DND-41 (cell line): ENCODE data around the gene PRTG.

Source experiments
- EZH2 ChIP-seq: IDR thresholded peaks from 3 replicates; pipeline ENCODE4 v1.6.1; 2012; ENCODE audit warnings: borderline replicate concordance, low read depth, mild to moderate bottlenecking, moderate library complexity, low read length, inconsistent platforms; ENCODE audit not compliant: severe bottlenecking
- TF ChIP-seq, protein P1 (sequence below): IDR thresholded peaks from 2 replicates; pipeline ENCODE4 v1.5.1; 2012; ENCODE audit warnings: borderline replicate concordance, low read length, moderate library complexity, mild to moderate bottlenecking; ENCODE audit not compliant: poor library complexity, severe bottlenecking; ENCODE audit errors: extremely low read depth

DNA sequence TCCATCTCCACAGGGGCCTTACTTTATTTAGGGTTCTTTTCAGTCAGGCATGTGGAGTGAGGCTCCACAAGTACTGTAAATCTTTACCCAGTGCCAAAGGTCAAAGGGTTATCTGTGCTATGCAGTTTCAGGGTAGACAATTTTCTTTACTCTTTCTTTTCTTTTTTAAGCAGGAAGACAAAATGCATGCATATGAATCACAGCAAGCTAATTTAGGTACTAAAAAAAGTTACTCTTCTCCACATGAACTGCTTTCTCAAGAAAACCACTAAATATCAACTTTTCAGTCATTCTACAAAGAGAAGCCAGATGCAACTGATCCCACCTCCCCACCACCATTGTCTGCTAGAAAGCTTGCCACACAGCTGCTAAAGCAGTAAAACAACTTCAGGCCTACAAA, 81.5 kb downstream of the PRTG start:
- TF ChIP-seq, protein P1, sequence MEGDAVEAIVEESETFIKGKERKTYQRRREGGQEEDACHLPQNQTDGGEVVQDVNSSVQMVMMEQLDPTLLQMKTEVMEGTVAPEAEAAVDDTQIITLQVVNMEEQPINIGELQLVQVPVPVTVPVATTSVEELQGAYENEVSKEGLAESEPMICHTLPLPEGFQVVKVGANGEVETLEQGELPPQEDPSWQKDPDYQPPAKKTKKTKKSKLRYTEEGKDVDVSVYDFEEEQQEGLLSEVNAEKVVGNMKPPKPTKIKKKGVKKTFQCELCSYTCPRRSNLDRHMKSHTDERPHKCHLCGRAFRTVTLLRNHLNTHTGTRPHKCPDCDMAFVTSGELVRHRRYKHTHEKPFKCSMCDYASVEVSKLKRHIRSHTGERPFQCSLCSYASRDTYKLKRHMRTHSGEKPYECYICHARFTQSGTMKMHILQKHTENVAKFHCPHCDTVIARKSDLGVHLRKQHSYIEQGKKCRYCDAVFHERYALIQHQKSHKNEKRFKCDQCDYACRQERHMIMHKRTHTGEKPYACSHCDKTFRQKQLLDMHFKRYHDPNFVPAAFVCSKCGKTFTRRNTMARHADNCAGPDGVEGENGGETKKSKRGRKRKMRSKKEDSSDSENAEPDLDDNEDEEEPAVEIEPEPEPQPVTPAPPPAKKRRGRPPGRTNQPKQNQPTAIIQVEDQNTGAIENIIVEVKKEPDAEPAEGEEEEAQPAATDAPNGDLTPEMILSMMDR, result no peak
- no peak for TF ChIP-seq EZH2
